D721Med (cell line): ENCODE measurements around the gene FOXC2.

ENCODE experiments used
- DNase-seq: peaks from one replicate; pipeline ENCODE4 v3.0.0; 2011; ENCODE audit warnings: low spot score; ENCODE audit not compliant: insufficient read length
- FAIRE-seq: peaks from 2 replicates; lab custom pipeline; 2011; peaks lifted over from hg19 to GRCh38; lab: Jason Lieb, UNC
- TF ChIP-seq, protein P1 (sequence below): IDR thresholded peaks from 2 replicates; pipeline ENCODE4 v1.5.1; 2012; ENCODE audit warnings: mild to moderate bottlenecking, control low read depth; ENCODE audit not compliant: insufficient read depth; ENCODE audit errors: missing control alignments

Gene FOXC2

DNA sequence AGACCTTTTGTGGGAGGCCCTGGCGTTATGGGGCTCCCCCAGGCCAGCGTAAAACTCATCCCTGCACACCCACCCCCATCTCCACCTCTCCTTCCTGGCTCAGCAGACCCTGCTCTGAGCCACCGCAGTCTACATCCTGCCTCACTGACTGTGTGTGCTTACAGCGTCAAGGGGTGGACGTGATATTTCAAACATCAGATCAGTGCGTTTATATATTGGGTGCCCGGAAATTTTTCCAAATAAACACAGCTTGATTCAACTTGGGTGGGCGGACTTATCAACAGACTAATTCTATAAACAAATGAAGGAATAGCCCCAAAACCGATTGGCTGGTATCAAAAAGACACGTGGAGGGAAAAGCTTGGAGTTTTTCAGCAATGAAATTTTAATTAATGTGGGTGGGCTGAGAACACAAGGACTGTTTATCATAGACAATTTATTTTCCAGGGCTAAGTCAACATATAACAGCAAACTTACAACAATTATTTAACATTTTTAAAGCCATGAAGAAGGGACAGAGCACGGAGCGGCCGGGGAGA lies 11.5 kb downstream of the FOXC2 start, which contains the start of gene FOXL1:
Gene FOXL1, plus strand, starts transcription at position 489 of the 539 bp plus-strand sequence. CDS start 175 bp downstream, outside the sequence.
- TF ChIP-seq, protein P1, sequence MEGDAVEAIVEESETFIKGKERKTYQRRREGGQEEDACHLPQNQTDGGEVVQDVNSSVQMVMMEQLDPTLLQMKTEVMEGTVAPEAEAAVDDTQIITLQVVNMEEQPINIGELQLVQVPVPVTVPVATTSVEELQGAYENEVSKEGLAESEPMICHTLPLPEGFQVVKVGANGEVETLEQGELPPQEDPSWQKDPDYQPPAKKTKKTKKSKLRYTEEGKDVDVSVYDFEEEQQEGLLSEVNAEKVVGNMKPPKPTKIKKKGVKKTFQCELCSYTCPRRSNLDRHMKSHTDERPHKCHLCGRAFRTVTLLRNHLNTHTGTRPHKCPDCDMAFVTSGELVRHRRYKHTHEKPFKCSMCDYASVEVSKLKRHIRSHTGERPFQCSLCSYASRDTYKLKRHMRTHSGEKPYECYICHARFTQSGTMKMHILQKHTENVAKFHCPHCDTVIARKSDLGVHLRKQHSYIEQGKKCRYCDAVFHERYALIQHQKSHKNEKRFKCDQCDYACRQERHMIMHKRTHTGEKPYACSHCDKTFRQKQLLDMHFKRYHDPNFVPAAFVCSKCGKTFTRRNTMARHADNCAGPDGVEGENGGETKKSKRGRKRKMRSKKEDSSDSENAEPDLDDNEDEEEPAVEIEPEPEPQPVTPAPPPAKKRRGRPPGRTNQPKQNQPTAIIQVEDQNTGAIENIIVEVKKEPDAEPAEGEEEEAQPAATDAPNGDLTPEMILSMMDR, result no peak
- DNase-seq, result no peak
- no peak for FAIRE-seq

DNA sequence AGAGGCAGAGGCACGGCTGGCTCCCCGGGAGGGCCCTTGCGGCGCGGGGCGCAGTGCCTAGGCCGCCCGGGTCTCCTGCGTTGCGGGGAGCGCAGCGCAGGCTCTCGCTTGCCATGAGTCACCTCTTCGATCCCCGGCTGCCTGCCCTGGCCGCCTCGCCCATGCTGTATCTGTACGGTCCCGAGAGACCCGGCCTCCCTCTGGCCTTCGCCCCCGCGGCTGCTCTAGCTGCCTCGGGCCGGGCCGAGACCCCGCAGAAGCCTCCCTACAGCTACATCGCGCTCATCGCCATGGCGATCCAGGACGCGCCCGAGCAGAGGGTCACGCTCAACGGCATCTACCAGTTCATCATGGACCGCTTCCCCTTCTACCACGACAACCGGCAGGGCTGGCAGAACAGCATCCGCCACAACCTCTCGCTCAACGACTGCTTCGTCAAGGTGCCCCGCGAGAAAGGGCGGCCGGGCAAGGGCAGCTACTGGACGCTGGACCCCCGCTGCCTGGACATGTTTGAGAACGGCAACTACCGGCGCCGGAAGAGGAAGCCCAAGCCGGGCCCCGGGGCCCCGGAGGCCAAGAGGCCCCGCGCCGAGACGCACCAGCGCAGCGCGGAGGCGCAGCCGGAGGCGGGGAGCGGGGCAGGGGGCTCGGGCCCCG lies 12.1 kb downstream of the FOXC2 start:
- TF ChIP-seq, protein P1, result no peak
- FAIRE-seq, result no peak
- DNase-seq, result no peak

DNA sequence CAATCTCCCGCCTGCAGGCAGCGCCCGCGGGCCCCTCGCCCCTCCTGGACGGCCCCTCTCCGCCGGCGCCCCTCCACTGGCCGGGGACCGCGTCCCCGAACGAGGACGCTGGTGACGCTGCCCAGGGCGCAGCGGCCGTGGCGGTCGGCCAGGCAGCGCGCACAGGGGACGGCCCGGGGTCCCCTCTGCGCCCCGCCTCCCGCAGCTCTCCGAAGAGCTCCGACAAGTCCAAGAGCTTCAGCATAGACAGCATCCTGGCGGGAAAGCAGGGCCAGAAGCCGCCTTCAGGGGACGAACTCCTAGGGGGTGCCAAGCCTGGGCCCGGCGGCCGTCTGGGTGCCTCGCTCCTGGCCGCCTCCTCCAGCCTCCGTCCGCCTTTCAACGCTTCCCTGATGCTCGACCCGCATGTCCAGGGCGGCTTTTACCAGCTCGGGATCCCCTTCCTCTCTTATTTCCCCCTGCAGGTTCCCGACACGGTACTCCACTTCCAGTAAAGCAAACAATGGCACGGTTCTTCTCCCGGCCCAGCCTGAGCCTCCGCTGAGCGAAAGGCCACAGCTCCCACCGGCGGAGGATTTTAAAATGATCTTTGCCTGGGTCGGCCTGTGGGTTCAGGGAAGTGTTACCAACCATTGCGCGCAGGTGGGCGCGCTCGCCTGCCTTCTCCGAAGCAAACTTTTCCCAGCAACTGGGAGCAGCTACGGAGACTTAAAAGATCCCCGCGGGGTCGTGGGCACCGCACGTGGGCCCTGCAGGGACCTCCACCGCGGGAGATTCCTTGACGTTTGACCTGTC lies 12.8 kb downstream of the FOXC2 start:
- TF ChIP-seq, protein P1, result no peak
- FAIRE-seq (no peak), DNase-seq (no peak)

DNA sequence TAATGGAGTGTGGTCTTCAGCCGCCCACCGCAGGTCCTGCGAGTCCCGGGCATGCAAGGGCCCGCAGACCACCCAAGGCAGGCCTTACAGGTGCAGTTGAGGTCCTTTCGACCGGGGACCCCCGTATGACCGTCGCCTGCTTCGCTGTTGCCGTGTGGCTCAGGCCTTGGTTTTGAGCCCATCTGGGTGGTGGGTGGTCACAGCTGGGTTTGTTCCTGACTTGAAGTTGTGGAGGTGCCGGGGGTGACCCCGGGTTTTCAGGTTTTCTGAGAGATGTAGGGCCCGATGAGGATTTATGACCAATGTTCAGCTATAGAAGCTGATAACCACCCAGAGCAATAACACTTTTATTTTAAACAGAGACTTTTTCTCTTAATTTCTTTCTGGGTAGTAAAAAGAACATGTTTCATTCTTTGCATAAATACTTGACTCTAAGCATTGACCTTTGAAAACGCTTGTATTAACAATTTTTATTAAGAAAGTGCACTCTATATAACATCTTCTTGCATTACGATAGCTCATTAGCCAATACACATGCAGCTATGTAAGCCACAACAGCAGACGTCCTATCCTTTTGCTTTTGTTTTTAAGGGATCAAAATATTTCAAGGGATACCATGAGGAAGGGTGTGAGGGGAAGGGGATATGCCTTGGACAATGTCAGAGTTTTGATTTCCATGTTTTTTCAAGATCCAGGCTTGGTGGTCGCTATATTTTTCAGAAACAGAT lies 13.6 kb downstream of the FOXC2 start:
- TF ChIP-seq, protein P1, result no peak
- FAIRE-seq, result no peak
- no peak for DNase-seq

DNA sequence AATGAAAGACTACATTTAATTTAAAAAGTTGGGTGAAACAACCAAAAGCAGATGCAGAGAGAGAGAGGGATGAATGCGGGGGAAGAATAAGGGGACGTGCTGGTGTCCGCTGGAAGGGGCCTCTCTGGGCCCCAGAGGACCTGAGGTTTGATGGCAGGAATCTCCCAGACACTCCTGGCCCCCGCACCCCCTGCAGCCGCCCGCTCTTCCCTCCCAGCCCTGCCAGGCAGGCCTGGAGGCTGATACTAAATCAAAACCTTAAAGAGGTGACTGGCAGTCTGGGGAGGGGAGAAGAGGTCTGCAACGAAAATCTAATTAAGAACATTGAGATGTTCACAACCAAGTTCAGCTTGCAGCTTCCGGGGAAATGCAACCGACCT lies 14.2 kb downstream of the FOXC2 start:
- TF ChIP-seq, protein P1, result no peak
- no peak for DNase-seq
- FAIRE-seq, result no peak

DNA sequence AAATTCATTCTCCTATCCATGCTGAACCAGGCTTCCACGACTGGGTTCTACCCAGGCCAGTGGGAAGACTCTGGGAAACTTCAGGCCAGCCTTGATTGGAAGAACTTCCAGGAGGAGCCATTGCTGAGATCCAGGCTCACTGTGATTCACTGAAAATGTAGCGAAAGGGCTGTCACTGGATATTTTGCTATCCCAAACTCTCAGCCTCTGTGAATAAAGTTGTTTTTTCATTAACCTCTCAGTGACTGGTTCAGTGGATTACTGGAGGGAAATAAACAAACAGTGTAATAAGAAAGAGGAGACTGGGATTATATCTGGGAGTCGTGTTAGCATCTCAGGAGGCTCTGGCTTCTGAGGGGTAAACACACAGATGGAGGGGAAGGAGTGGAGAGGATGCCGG lies 14.8 kb downstream of the FOXC2 start:
- FAIRE-seq, result no peak
- TF ChIP-seq, protein P1, result no peak
- DNase-seq, result no peak
